ENCODE measurements around the gene SYNPO2.

SYNPO2 gene

GRCh38 chr4:118915468-118915867, 26.8 kb downstream of the SYNPO2 start:
- no peaks in the 10 kb centered on the region for H4K20me1 ChIP-seq (ENCODE audit: insufficient read depth, low read length, poor library complexity, severe bottlenecking)
- no peak overlapping the region for H3K9ac ChIP-seq (ENCODE audit: low read depth, low read length, poor library complexity, severe bottlenecking)
- H3K9me2 ChIP-seq (replicated peaks; ENCODE audit: low read depth, low read length): no peaks in the 10 kb centered on the region
- no peak for TF ChIP-seq EZH2phosphoT487 (IDR thresholded peaks at IDR 0.05; ENCODE audit: borderline replicate concordance)
- TF ChIP-seq, protein P1, sequence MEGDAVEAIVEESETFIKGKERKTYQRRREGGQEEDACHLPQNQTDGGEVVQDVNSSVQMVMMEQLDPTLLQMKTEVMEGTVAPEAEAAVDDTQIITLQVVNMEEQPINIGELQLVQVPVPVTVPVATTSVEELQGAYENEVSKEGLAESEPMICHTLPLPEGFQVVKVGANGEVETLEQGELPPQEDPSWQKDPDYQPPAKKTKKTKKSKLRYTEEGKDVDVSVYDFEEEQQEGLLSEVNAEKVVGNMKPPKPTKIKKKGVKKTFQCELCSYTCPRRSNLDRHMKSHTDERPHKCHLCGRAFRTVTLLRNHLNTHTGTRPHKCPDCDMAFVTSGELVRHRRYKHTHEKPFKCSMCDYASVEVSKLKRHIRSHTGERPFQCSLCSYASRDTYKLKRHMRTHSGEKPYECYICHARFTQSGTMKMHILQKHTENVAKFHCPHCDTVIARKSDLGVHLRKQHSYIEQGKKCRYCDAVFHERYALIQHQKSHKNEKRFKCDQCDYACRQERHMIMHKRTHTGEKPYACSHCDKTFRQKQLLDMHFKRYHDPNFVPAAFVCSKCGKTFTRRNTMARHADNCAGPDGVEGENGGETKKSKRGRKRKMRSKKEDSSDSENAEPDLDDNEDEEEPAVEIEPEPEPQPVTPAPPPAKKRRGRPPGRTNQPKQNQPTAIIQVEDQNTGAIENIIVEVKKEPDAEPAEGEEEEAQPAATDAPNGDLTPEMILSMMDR (conservative IDR thresholded peaks at IDR 0.05; ENCODE audit: low read length): no peak
- H3K36me3 ChIP-seq (ENCODE audit: insufficient read depth, low read length): no peaks in the 10 kb centered on the region
- H3K27me3 ChIP-seq (ENCODE audit: insufficient read depth, low read length, poor library complexity, severe bottlenecking): no peaks in the 10 kb centered on the region
- H3K4me3 ChIP-seq (ENCODE audit: low read length, poor library complexity, severe bottlenecking): no peak overlapping the region
- no peaks in the 10 kb centered on the region for H3F3A ChIP-seq (ENCODE audit: low read depth)
- H3K79me2 ChIP-seq (ENCODE audit: insufficient read depth, low read length): no peaks in the 10 kb centered on the region
- no peaks in the 10 kb centered on the region for H3K9me3 ChIP-seq (ENCODE audit: insufficient read depth, low read depth, low read length)
- H2AFZ ChIP-seq (ENCODE audit: low read length): no peak overlapping the region
- no peak overlapping the region for H3K4me2 ChIP-seq (ENCODE audit: low read depth, low read length, poor library complexity, severe bottlenecking)
- H3K4me1 ChIP-seq (ENCODE audit: insufficient read depth, low read length, poor library complexity, severe bottlenecking): no peaks in the 10 kb centered on the region

DNA sequence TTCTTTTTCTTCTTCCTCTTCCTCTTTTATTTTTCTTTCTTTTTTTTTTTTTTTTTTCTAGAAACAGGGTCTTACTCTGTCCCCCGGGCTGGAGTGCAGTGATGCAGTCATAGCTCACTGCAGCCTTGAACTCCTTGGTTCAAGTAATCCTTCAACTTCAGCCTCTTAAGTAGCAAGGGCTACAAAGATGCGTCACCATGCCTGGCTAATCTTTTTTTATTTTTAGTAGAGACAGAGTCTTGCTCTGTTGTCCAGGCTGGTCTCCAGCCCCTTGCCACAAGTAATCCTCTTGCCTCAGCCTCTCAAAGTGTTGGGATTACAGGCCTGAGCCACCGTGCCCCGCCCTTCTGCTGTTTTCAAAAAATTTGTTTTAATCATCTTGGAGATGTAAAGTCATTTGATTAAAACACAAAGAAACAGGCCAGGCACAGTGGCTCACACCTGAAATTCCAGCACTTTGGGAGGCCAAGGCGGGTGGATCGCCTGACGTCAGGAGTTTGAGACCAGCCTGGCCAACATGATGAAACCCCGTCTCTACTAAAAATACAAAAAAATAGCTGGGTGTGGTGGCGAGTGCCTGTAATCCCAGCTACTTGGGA, 28.1 kb downstream of the SYNPO2 start:
- Histone ChIP-seq H3K36me3 (ENCODE audit: insufficient read depth, low read length) (no peaks in the 10 kb centered on the region), H3K4me2 (ENCODE audit: low read depth, low read length, poor library complexity, severe bottlenecking) (no peak overlapping the region), H3K27me3 (ENCODE audit: insufficient read depth, low read length, poor library complexity, severe bottlenecking) (no peaks in the 10 kb centered on the region), H3F3A (ENCODE audit: low read depth) (no peaks in the 10 kb centered on the region), H3K79me2 (ENCODE audit: insufficient read depth, low read length) (no peaks in the 10 kb centered on the region), H3K9me3 (ENCODE audit: insufficient read depth, low read depth, low read length) (no peaks in the 10 kb centered on the region), H3K9me2 (replicated peaks; ENCODE audit: low read depth, low read length) (no peaks in the 10 kb centered on the region), H3K4me3 (ENCODE audit: low read length, poor library complexity, severe bottlenecking) (no peak overlapping the region), H3K9ac (ENCODE audit: low read depth, low read length, poor library complexity, severe bottlenecking) (no peak overlapping the region), H4K20me1 (ENCODE audit: insufficient read depth, low read length, poor library complexity, severe bottlenecking) (no peaks in the 10 kb centered on the region), H3K4me1 (ENCODE audit: insufficient read depth, low read length, poor library complexity, severe bottlenecking) (no peaks in the 10 kb centered on the region), H2AFZ (ENCODE audit: low read length) (no peak overlapping the region)
- TF ChIP-seq, protein P1 (conservative IDR thresholded peaks at IDR 0.05; ENCODE audit: low read length): no peak
- TF ChIP-seq EZH2phosphoT487 (IDR thresholded peaks at IDR 0.05; ENCODE audit: borderline replicate concordance): no peak

DNA sequence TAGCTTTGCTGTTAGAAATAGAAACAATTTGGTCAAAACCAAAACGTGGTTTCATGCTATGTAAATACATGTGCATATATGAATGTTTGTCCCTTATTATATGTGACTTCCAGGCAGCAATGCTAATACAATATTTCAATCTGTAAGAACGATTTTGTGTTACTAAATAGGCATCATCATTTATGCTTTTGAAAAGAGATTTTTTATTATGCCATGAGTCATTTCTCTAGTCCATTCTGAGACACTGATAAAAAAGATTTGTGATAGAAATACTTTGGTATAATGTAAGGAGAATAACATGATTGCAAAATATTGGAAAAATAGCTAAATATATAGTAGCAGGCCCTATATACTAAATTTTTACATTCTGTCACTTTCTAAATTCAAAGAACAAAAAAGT, 28.9 kb downstream of the SYNPO2 start:
- Histone ChIP-seq H4K20me1 (ENCODE audit: insufficient read depth, low read length, poor library complexity, severe bottlenecking) (no peaks in the 10 kb centered on the region), H3K9me2 (replicated peaks; ENCODE audit: low read depth, low read length) (no peaks in the 10 kb centered on the region), H3F3A (ENCODE audit: low read depth) (no peaks in the 10 kb centered on the region), H3K79me2 (ENCODE audit: insufficient read depth, low read length) (no peaks in the 10 kb centered on the region), H3K9ac (ENCODE audit: low read depth, low read length, poor library complexity, severe bottlenecking) (no peak overlapping the region), H3K9me3 (ENCODE audit: insufficient read depth, low read depth, low read length) (no peaks in the 10 kb centered on the region), H3K36me3 (ENCODE audit: insufficient read depth, low read length) (no peaks in the 10 kb centered on the region), H3K27me3 (ENCODE audit: insufficient read depth, low read length, poor library complexity, severe bottlenecking) (no peaks in the 10 kb centered on the region), H3K4me2 (ENCODE audit: low read depth, low read length, poor library complexity, severe bottlenecking) (no peak overlapping the region), H2AFZ (ENCODE audit: low read length) (no peak overlapping the region), H3K4me1 (ENCODE audit: insufficient read depth, low read length, poor library complexity, severe bottlenecking) (no peaks in the 10 kb centered on the region), H3K4me3 (ENCODE audit: low read length, poor library complexity, severe bottlenecking) (no peak overlapping the region)
- TF ChIP-seq, protein P1 (conservative IDR thresholded peaks at IDR 0.05; ENCODE audit: low read length): no peak
- TF ChIP-seq EZH2phosphoT487 (IDR thresholded peaks at IDR 0.05; ENCODE audit: borderline replicate concordance): no peak

All from Loucy (cell line).